ENCODE data around the gene SYNJ2. TPM values are rescaled to one million over a fixed set of nuclear protein-coding genes. Genes with fewer than 3 reads are reported as not detected.

The SYNJ2 gene
- total and polyA plus RNA-seq, 2 experiments from 2014 or later = 2.8 to 5.6 TPM

DNA sequence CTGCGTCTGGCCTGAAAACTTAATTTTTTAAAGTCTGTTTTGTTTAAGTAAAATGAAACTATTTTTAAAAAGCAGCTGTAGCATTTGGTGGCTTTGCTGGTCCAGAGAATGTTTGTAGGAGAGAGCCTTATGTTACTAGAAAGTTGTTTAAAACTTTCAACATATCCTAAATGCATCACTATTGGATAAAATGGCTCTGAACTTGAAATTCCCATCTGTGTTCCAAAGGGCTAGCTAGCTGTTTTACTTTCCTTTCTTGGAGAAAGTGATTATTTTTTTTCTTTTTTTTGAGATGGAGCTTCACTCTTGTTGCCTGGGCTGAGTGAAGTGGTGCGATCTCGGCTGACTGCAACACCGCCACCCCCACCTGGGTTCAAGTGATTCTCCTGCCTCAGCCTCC, 2.5 kb downstream of the SYNJ2 start:
- Mint-ChIP-seq H3K36me3 (ENCODE audit: low read depth) (no peaks in the 10 kb centered on the region; the same call in 2 of the 3 replicates), H3K9me3 (no peaks in the 10 kb centered on the region; the same call in 2 of the 3 replicates), H3K4me3 (no peak overlapping the region), H3K27me3 (ENCODE audit: insufficient read depth, low read depth, poor library complexity) (peaks cover 19% of the 10 kb centered on the region), H3K4me1 (peaks cover 48% of the 10 kb centered on the region), H3K27ac (no peak overlapping the region)
- Histone ChIP-seq H3K4me2 (no peak overlapping the region), H3F3A (replicated peaks; ENCODE audit: low read depth) (peaks cover 8% of the 10 kb centered on the region), H3K4me3 (no peak overlapping the region), H3K79me2 (replicated peaks; ENCODE audit: insufficient read depth) (peaks cover 44% of the 10 kb centered on the region), H3K36me3 (ENCODE audit: insufficient read depth) (no peaks in the 10 kb centered on the region), H3K27me3 (ENCODE audit: insufficient read depth) (peaks cover 18% of the 10 kb centered on the region), H3K27ac (ENCODE audit: low read depth) (no peak overlapping the region), H2AFZ (no peak overlapping the region), H3K9me2 (ENCODE audit: insufficient read depth) (no peaks in the 10 kb centered on the region), H4K20me1 (replicated peaks; ENCODE audit: insufficient read depth) (no peaks in the 10 kb centered on the region; the same call in 1 of the 2 replicates), H3K4me1 (ENCODE audit: insufficient read depth) (peaks cover 37% of the 10 kb centered on the region)
- ATAC-seq (no peak), DNase-seq (ENCODE audit: low spot score) (no peak)
- TF ChIP-seq STAT1 (IDR thresholded peaks at IDR 0.05; ENCODE audit: unreplicated experiment) (no peak), EZH2phosphoT487 (IDR thresholded peaks at IDR 0.05; ENCODE audit: unreplicated experiment) (no peak), NANOG (IDR thresholded peaks at IDR 0.05; ENCODE audit: borderline replicate concordance) (no peak), CTCF (conservative IDR thresholded peaks at IDR 0.05; ENCODE audit: low read depth in 2 of 2) (no peak), POLR2AphosphoS5 (IDR thresholded peaks at IDR 0.05; ENCODE audit: low read depth) (no peak), JUNB (IDR thresholded peaks at IDR 0.05; ENCODE audit: unreplicated experiment) (no peak), ZNF462 (CRISPR knock-in tag; IDR thresholded peaks at IDR 0.05) (no peak), EZH2 (IDR thresholded peaks at IDR 0.05; ENCODE audit: low read depth, unreplicated experiment) (no peak), ZNF331 (CRISPR knock-in tag; IDR thresholded peaks at IDR 0.05; ENCODE audit: low read depth) (no peak), ZNF114 (CRISPR knock-in tag; IDR thresholded peaks at IDR 0.05) (no peak), CREB1 (CRISPR knock-in tag; IDR thresholded peaks at IDR 0.05; ENCODE audit: low read depth) (no peak)
- TF ChIP-seq, protein P1, sequence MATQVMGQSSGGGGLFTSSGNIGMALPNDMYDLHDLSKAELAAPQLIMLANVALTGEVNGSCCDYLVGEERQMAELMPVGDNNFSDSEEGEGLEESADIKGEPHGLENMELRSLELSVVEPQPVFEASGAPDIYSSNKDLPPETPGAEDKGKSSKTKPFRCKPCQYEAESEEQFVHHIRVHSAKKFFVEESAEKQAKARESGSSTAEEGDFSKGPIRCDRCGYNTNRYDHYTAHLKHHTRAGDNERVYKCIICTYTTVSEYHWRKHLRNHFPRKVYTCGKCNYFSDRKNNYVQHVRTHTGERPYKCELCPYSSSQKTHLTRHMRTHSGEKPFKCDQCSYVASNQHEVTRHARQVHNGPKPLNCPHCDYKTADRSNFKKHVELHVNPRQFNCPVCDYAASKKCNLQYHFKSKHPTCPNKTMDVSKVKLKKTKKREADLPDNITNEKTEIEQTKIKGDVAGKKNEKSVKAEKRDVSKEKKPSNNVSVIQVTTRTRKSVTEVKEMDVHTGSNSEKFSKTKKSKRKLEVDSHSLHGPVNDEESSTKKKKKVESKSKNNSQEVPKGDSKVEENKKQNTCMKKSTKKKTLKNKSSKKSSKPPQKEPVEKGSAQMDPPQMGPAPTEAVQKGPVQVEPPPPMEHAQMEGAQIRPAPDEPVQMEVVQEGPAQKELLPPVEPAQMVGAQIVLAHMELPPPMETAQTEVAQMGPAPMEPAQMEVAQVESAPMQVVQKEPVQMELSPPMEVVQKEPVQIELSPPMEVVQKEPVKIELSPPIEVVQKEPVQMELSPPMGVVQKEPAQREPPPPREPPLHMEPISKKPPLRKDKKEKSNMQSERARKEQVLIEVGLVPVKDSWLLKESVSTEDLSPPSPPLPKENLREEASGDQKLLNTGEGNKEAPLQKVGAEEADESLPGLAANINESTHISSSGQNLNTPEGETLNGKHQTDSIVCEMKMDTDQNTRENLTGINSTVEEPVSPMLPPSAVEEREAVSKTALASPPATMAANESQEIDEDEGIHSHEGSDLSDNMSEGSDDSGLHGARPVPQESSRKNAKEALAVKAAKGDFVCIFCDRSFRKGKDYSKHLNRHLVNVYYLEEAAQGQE (IDR thresholded peaks at IDR 0.05; ENCODE audit: unreplicated experiment) = no peak
- TF ChIP-seq, protein P2, sequence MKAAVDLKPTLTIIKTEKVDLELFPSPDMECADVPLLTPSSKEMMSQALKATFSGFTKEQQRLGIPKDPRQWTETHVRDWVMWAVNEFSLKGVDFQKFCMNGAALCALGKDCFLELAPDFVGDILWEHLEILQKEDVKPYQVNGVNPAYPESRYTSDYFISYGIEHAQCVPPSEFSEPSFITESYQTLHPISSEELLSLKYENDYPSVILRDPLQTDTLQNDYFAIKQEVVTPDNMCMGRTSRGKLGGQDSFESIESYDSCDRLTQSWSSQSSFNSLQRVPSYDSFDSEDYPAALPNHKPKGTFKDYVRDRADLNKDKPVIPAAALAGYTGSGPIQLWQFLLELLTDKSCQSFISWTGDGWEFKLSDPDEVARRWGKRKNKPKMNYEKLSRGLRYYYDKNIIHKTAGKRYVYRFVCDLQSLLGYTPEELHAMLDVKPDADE (IDR thresholded peaks at IDR 0.05) = no peak

Data from GM23338 (cell line).